Pons (tissue), 1 donor: ENCODE results near the gene ECHDC1.
"Not testable (repeated sequence)": the region's sequence is repeated elsewhere in the genome, so short reads cannot be mapped to it uniquely, and the experiment has no call there.

Source experiments
- DNase-seq: peaks from one replicate; pipeline ENCODE4 v3.0.0-alpha.2; 2016; ENCODE audit warnings: low spot score

The ECHDC1 gene, protein sequence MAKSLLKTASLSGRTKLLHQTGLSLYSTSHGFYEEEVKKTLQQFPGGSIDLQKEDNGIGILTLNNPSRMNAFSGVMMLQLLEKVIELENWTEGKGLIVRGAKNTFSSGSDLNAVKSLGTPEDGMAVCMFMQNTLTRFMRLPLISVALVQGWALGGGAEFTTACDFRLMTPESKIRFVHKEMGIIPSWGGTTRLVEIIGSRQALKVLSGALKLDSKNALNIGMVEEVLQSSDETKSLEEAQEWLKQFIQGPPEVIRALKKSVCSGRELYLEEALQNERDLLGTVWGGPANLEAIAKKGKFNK

DNA sequence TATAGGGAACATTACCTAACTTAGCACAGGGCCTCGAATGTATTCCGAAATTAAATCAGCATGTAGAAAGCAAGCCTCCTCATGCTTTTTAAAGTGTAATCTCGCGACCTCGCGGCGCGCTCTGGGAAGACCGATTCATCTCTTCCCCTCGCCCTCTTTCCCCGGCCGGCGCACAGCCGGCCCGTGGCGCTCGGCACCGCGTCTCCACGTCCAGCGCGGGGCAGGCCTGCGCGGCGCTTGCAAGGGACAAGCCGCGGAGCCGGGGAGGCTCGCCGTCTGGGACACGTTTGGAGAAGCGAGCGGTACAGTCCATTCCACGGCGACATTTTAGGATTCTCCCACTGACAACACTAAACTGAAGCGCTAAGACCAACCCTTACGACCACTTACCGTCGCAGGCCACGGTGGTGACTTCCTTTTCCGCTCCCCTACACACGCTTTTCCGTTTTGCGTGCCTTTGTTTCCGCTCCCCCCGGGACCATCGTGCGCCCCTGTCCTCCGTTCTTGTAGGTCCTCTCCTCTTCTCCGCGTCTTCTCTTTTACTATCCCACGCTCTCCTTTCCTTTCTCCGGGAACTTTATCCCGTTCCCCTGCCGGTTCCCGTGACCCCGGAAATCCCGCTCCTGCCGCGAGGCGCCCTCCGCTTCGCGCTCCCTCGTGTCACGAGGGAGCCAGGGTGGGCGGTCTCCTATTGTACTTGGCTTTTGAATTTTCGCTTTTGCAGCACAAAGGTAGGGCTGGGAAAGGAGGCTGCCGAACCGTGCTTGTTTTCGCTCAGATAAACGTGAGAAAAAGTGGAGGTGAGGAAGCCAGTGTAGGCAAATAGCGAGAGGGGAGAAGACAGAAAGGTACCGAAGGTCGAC, at the start of gene ECHDC1:
Gene ECHDC1 (minus strand): TSS at position 664 of the 863 bp plus-strand sequence. CDS start 12,581 bp downstream, outside the sequence.
- DNase-seq, result peak; percentile 62

DNA sequence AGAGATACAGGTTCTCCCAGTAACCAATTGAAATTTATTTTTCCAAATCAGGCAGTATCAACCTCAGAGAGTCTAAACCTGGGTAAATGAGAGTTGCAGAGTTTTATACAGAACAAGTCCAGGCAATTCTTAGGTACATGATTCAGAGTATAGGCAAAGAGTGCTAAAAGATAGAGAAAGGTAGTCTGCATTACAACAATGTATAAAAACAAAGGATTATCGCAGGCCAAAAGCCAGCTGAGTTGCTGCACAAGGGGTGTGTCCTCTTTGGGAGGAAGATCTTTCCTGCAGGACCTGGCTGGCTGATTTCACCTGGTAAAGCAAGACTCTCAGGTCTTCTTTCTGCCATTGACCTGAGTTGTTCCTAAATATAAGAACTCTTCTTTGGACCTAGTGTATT, 48.9 kb upstream of the ECHDC1 start:
- no peak for DNase-seq

DNA sequence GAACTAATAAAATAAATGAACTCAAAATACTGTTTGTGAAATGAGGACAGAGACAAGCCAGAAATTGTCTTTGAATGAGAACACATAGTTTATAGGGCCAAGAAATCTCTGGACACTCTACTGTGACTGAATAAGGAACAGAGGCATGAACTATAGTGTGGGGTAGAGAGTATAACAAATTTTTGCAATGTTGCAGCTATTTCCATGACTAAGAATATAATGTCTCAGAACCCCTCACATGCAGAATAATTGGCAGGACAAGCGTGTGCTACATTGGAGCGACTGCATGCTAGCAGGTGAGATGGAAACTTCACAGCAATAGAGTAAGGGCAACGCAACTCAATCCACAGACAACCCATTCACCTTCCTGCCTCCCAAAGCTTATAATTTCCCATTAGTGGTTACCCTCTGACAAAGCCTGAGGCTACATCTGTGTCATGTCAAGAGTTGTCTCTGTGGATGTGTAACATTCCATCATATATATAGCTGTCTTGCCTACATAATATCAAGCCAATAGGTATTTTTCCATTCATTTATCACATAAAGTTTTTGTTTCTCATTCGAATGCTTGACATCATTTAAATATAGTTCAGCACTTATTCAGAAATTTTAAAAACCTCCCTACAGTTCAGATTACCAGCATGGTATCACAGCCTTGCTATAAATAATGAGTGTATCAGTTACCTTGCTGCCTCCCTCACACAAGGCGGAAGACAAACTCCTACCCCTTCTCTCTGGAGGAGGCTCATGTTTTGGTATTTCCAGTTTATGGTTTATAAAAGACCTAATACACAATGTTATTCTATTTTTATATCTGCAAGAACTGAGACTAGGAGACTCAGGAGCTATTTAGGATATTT, 47.9 kb upstream of the ECHDC1 start:
- DNase-seq, result no peak

DNA sequence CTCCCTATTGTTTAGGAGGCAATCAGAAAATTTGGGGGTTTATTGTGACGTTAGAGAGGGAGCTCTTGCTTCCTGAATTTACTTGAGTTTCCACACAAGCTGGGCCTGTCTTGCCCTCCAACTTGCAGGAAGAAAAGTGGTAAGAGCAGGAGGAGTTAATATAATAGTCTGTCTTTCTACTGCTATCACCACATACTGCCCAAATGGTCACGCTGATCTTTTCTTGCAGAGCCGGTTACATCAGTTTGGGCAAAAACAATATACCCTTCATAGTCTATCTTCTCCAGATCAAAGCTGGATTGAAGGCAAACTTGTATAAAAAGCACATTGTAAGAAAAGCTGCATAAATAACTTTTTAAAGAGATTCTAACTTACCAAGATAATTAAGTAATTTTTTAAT, 46.3 kb upstream of the ECHDC1 start:
- DNase-seq, result no peak

DNA sequence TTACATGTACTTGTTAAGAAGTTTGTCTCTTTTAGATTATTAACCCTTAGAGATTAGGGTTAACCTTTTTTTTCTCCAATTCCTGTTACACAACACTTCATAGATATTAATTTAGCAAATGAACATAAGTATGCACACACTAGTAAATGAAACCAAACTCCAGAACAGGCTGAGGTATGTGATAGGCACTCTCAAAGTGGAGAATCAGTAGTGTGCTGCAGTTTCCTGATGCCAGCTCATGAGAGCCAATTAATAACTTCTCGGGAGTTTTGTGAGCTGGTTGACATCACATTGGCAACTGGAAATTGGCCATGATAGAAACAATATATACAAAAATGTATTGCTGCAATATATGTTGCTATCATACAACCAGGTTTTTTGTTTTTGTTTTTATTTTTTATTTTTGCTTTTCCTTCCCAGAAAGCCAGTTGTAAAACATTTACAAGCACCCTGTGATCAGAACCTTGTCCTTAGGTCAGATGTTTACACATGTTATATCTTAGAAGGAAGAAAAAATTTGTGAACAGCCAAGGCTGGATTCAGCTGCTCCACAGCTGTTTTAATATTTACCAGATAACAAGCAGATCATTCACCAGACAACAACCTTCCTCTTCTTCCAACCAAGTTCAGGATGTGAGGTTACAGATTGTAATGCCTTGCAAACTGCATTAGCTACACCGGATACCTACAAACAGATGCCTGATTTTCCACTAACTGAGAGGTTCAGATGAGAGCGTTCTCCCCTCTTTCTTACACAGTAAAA, 42.4 kb upstream of the ECHDC1 start:
- no peak for DNase-seq

DNA sequence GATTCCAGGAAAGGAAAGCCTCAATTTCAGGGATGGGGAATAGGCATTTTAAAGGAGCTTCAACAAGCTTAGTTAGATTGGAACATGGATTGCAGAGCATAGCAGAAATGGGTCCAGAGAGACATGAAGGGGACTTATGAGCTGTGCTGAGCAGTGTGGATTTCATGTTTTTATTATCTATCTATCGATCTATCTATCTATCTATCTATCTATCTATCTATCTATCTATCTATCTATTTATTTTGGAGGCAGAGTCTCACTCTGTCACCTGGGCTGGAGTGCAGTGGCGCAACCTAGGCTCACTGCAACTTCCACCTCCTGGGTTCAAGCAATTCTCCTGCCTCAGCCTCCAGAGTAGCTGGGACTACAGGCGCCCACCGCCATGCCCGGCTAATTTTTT, 41.4 kb upstream of the ECHDC1 start:
- DNase-seq, result not testable (repeated sequence)

DNA sequence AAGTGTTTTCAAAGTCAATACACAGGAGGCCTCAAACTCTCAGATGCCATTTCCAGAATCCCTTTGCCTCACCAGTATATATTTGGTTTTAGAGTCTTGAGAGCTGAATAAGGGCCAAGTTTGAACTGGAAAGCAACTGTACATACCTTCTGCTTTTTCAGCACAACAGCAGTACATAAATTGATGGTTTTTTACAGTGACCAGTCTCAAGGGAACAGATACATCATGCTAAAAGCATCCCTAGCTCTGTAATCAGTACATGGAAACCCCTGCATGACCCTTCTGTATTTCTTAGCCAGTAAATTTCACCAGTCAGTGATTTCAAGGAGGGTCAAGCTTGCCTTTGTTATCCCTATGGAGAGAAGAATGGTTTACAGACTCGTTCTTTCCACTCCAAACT, 40.6 kb upstream of the ECHDC1 start:
- no peak for DNase-seq

DNA sequence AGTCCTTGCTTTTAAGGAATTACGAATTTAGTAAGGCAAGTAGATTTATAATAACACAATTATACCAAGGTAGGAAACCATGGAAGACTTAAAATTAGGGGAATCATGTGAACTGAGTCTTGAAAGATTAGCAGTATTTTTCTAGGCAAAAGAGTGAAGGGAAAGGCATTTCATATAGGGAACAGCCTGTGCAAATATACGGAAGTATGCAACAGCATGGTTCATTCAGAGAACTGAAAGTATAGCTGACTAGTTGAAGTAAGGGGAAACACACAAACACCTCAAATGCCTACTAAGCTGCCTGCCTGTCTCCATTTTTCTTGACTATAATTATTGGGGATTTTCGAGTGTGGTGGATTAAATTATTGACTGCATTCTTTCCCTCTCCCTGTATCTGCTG, 39.0 kb upstream of the ECHDC1 start:
- no peak for DNase-seq

DNA sequence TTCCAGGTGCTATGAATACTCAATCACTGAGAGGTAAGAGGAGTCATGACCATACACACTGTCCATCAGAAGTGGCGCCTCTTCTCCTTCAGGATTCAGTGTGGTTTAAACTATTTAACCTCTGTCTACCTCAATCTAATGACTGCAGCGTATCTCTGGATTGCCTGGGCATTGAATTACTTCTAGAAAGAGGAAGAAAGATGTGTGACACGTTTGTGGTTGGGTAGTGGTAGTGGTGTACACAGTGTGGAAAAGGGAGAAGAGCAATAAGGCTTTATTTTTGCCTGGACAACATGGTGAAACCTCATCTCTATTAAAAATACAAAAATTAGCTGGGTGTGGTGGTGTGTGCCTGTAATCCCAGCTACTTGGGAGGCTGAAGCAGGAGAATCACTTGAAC, 38.0 kb upstream of the ECHDC1 start:
- no peak for DNase-seq

DNA sequence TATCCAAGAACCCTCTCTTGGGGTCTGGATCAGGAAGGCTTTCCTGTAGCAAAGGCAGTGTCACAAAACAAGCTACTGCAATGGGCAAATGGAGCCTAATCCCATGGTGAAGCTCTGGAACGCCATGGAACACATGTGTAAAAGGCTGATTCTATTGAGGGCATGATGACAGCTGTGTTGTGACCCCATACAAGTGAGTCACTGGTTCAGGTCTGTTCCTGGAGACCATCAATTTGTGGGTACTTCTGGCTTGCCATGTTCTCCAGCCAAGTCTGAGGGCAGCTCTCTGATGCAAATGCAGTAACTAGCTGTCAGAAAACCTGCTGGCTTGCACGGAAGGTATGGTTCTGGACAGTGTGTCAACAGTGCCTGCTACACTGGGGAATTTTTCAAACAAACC, 33.3 kb upstream of the ECHDC1 start:
- DNase-seq, result no peak

DNA sequence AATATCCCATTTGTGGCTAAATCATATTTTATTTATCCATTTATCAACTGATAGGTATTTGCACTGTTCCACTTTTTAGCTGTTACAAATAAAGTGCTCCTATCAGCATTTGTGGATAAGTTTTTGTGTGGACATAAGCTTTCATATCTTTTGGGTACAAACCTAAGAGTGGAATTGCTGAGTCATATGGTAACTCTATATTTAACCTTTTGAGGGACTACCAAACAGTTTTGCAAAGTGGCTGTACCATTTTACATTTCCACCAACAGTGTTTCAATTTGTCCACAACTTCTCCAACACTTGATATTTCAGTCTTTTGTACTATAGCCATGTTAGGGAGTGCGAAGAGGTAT, 23.6 kb upstream of the ECHDC1 start:
- DNase-seq, result no peak

DNA sequence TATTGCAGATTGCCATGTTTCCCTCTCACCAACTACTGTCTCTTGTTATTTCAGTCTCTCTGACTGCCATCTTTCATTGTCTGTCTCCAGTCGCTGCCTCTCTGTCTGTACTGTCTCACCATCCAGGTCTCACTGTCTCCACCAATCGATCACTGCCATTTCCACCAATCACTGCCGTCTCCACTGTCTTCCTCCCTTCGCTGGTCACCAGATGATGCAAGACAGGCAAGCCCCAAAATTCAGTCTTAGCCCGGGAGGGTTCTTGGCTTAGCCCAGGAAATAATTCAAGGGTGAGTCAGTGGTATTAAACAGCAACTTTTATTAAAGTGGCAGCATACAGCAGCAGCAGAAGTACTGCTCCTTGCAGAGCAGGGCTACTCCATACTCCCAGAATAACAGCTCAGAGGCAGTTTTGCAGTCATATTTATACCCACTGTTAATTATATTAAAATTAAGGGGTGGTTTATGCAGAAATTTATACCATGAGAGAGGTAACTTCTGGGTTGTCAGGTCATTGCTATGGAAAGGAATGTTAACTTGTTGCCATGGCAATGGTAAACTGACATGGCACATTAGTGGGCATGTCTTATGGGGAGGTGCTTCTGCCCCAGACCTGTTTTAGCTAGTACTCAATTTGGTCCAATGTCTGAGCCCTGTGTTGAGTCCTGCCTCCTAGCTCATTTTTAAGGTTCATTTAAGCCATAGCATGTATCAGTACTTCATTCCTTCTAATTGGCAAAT, 23.0 kb upstream of the ECHDC1 start:
- no peak for DNase-seq

DNA sequence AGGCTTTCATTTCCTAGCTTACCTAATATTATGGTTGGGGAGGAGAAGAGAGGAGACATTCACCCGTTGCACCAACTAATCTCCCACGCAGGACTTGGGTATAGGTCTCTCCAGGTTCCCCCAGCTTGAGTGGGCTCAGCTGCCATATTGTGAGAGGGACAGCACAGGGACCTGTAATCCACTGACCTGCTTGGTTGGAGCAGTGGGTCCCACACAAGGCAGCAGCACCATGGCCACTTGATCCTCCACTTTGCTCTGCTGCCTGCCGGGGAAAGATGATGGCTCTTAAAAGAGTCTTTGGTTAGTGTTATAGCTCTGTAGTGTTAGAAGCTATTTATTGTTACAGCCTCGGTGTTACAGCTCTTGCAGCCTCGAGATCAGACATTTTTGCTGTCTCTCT, 22.5 kb upstream of the ECHDC1 start:
- no peak for DNase-seq

DNA sequence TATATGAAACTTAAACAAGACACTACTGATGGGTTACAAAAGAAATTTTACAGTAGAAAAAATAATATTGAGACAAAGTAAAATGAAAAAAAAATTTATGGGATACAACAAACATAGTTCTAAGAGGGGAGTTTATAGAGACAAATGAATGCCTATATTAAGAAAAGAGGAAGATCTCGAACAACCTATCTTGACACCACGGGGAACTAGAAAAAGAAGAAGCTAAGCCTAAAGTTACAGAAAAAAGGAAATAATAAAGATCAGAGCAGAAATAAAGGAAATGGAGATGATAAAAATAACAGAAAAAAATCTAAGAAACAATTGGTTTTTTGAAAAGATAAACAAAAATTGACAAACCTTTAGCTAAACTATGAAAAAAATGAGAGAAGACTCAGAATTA, 9.1 kb upstream of the ECHDC1 start:
- peak; percentile 49 for DNase-seq

DNA sequence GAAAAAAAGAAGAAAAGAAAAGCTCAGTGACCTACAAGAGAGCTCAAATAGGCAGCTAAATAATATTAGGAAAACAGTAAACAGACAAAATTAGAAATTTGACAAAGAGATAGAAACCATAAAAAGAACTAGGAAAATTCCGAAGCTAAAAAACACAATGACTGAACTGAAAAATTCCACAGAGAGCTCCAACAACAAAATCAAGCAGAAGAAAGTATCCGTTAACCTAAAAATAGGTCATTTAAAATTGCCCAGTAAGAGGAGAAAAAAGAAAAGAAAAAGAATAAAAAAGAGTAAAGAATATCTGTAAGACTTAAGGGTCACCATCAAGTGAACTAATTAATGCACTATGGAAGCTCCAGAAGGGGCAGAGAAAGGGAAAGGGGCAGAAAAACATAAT, 6.6 kb upstream of the ECHDC1 start:
- DNase-seq, result no peak

DNA sequence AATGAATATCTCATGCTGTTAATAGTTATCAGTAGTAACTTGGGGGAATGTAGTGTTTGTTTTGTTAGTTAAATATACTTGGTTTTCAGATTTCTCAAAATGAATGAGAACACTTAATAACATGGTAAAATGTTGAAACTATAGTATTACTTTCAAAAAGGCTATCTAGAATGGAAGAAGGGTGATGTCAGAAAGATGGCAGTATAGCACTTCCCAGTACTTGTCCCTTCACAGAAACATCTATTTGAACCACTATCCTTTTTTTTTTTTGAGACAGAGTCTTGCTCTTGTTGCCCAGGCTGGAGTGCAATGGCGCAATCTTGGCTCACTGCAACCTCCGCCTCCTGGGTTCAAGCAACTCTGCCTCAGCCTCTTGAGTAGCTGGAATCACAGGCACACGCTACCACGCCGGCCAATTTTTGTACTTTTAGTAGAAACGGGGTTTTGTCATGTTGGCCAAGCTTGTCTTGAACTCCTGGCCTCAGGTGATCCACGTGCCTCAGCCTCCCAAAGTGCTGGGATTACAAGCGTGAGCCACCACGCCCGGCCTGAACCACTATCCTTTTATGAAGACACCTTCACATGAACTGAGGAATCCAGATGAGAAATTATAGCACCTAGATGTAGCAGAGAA, 4.7 kb upstream of the ECHDC1 start:
- no peak for DNase-seq

DNA sequence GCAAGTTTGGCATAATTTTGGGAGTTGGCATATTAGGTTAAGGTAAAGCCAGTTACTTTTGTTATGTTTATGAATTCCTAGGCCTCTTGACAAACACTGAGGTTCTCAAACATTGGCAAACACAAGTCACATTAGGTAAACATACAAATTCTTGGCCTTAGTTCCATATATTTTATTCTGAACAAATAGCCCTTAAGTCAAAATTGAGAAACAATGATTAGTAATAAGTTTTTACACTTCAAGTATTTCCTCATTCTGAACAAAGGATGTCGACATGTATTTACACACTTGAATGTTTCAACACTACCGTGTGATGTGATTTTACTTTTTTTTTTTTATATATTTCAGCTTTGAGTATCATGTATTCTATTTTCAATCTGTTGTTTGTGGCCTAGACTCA, 3.8 kb upstream of the ECHDC1 start:
- DNase-seq, result no peak

DNA sequence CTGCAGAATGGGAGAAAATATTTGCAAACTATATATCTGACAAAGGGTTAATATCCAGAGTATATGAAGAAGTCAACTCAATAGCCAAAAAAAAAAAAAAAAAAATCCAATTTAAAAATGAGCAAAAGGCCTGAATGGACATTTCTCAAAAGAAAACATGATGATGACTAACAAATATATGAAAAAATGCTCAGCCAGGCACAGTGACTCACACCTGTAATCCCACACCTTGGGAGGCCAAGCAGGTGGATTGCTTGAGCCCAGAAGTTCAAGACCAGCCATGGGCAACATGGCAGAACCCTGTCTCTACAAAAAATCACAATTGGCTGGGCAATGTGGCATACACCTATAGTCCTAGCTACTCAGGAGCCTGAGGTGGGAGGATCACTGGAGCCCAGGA, 2.1 kb upstream of the ECHDC1 start:
- DNase-seq, result no peak

DNA sequence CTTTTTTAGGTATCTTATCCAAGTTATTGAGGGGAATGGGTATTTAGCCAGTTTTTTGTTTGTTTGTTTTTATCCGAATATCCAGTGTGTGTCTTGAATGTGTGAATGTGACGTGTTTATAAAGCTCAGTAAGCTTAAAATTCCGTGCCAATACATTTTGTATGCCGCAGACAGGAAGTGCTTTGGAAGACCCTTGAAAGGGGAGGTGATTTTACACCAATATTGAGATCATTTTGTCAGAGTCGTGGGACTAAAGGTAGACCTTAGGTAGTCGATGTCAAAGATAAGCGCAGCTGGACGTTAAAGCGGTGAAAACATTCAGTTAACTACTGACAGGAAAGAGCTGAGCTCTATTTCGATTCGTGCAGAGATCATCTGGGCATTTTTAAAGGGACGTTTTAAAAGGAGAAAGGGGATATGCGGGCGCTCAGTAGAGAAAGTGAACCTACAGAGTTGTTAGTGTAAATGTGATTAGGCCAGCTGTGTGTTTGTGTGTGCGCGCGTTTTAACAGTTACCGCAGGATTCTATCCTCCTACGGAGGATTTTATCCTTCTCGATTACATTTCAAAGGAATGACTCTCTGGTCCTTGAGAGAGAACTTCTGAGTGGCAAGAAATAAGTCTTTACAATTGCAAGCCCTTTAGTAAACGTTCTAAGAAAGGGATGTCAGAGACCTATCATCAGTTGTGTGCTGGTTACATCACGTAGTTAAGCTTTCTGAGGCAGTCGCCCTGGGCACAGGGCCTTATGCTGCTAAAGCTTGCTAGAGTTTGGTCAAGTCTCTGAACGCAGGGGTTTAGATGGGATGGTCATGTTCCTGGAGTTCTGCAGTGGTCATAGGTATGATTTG, 625 bp upstream of the ECHDC1 start:
- DNase-seq, result peak; percentile 42
